ENCODE results near the gene SMYD3.

SMYD3 gene

DNA sequence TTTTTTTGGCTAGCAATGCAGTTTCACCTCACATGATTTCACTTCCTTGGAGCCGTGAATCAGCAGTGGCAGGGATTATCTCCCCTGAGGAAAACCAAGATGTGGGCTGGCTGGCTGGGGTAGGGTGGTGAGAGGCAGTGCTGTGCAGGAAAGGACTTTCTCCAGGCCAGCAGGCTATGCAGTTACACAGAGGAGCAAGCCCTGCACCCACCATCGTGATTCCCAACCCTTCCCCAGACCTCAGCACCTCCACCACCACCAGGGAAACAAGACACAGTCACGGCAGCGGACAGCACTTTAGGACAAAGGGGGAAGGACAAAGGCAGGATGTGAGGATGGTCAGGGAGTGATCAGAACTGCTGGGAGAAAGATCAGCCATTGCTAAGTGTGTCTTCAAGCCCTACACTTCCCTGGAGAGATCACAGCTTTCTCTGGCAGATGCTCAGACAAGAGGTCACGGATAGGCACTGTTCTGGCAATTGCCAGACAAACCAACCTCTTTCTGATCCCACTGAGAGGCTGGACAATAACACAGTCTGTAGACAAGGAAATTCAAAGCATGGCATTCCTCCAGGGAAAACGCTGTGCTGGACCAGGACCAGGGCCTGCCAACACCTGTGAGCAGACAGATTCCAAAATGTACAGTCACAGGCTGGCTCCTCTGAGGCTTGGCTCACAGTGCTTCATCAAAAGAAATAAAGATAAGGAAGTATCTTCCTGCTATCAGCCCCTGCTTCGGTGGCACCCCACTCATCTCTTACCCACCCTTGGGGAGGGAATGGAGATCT lies 509.4 kb downstream of the SMYD3 start:
- no peak overlapping the region for H3K4me3 ChIP-seq (ENCODE audit: low read depth, low read length)
- TF ChIP-seq CTCF (IDR thresholded peaks at IDR 0.05; ENCODE audit: borderline replicate concordance, insufficient read depth, low read depth, low read length) = no peak

DNA sequence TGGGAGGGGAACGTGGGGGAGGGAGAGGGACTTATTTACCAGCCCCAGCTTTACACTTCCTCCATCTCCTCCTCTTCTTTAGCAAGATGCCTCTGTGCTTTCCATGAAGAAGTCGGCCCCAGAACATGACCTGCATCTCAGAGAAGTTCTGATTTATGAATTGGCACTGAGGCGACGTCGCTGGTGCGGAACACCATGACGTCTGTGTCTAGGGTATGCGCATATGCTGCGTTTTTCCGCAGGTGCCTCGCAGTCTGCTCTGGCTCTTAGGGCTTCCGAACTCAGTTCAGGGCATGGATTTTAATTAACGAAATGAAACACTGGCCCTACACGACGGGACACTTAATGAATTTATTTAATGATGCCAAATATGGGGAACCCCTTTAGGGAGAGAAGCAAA lies 510.3 kb downstream of the SMYD3 start:
- TF ChIP-seq CTCF (IDR thresholded peaks at IDR 0.05; ENCODE audit: borderline replicate concordance, insufficient read depth, low read depth, low read length) = no peak
- H3K4me3 ChIP-seq (ENCODE audit: low read depth, low read length) = no peak overlapping the region

GRCh38 chr1:245995474-245995873 lies 511.6 kb downstream of the SMYD3 start:
- H3K4me3 ChIP-seq (ENCODE audit: low read depth, low read length) = no peak overlapping the region
- TF ChIP-seq CTCF (IDR thresholded peaks at IDR 0.05; ENCODE audit: borderline replicate concordance, insufficient read depth, low read depth, low read length) = no peak

DNA sequence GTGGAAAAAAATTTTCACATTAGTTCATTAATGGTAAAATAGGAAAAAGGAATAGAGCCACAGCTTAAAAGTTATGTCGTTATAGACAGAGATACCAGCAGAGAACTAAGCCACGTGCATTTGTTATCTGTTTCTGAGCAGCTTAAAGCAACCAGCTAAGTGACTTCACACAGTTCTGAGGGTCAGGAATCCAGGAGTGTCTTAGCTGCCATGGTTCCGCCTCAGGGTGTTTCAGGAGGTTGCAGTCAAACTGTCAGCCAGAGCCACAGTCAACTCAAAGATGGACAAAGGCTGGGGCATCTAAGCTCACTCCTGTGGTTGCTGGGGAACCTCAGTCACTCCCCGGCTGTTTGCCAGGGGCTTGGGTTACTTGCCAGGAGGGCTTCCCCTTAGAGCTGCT lies 515.8 kb downstream of the SMYD3 start:
- TF ChIP-seq CTCF (IDR thresholded peaks at IDR 0.05; ENCODE audit: borderline replicate concordance, insufficient read depth, low read depth, low read length) = no peak
- no peak overlapping the region for H3K4me3 ChIP-seq (ENCODE audit: low read depth, low read length)

- no peak overlapping the region for H3K4me3 ChIP-seq (ENCODE audit: low read depth, low read length)
- TF ChIP-seq CTCF (IDR thresholded peaks at IDR 0.05; ENCODE audit: borderline replicate concordance, insufficient read depth, low read depth, low read length) = no peak
Observed at GRCh38 chr1:245990315-245991022, 516.6 kb downstream of the SMYD3 start.

DNA sequence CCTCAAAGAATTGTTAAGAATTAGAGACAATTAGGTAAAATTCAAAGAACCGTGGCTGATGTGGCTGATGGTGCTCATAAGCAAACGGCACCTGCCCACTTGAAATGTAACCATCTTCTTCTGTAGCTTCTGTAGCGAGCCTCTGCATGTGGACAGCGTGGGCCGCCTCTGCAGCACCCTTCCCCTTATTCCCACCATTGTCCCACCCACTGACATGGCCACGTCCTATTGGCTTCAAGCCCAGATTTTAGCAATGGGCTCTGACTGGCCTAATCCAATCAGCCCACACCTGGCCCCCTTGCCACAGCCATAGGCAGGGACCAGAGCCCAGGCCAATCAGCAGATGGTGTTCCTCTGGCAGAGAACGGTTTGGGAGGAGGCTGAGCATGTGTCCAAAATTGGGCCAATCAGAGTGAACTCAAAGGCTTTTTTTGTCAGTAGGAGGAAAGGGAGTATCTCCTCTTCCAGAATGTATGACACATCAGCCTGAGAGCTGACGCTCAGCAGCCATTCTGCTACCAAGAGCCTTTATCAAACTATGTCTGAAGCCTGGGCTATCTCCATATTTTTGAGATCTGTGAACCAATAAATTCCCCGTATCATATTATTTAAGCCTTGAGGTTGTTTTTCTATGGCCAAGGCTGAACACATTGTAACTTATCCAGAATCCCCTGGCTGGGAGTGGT lies 518.5 kb downstream of the SMYD3 start:
- no peak overlapping the region for H3K4me3 ChIP-seq (ENCODE audit: low read depth, low read length)

More for the DNA sequence above, 518.5 kb downstream of the SMYD3 start:
- TF ChIP-seq CTCF (IDR thresholded peaks at IDR 0.05; ENCODE audit: borderline replicate concordance, insufficient read depth, low read depth, low read length) = no peak
